ENCODE results near the gene GALNT13. TPM values are rescaled to one million over a fixed set of nuclear protein-coding genes. Genes with fewer than 3 reads are reported as not detected.
A peak's percentile ranks its signal among the peaks of the same experiment; 100 is the strongest.

The GALNT13 gene
- 0.20 and 0.22 TPM in 2 replicates for total RNA-seq

GRCh38 chr2:153871231-153872221 is at the start of gene GALNT13:
Gene GALNT13, plus strand, starts transcription at chr2:153871922.
- DNase-seq (ENCODE audit: low read depth in 2 of 2) = peak in 1 of 2 donors; percentile 1

DNA sequence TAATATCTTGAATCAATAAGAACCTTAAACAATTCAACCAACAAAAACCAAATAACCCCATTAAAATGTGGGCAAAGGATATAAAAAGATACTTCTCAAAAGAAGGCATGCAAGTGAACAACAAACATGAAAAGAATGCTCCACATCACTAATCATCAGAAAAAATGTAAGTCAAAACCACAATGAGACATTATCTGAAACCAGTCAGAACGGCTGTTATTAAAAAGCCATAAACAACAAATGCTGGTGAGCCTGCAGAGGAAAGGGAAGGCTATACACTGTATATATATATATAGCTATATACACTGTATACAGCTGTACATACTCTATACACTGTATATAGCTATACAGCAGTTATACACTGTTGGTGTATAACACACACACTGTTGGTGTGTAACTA is 47.8 kb upstream of the GALNT13 start:
- DNase-seq (ENCODE audit: low read depth in 2 of 2) = no peak

- no peak for DNase-seq (ENCODE audit: low read depth in 2 of 2)
Observed at GRCh38 chr2:153828335-153828734, 43.4 kb upstream of the GALNT13 start.

GRCh38 chr2:153834662-153835061 is 37.1 kb upstream of the GALNT13 start:
- DNase-seq (ENCODE audit: low read depth in 2 of 2) = no peak

DNA sequence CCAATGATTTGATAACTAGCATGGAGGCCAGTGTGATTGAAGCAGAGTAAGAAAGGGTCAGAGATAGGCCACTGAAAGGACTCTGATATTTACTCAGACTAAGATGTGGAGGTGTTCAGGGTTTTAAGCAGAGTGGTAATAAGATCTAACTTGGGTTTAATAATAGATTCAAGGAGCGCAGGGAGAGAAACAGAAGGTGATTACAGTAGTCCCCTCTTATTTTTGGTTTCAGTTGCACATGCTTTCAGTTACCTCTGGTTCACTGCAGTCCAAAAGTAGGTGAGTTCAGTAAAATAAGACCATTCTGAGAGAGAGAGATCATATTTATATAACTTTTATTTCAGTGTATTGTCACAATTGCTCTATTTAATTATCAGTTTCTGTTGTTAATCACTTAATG is 13.5 kb upstream of the GALNT13 start:
- no peak for DNase-seq (ENCODE audit: low read depth in 2 of 2)

- DNase-seq (ENCODE audit: low read depth in 2 of 2) = no peak
Observed at GRCh38 chr2:153864022-153864421, 7.7 kb upstream of the GALNT13 start.

DNA sequence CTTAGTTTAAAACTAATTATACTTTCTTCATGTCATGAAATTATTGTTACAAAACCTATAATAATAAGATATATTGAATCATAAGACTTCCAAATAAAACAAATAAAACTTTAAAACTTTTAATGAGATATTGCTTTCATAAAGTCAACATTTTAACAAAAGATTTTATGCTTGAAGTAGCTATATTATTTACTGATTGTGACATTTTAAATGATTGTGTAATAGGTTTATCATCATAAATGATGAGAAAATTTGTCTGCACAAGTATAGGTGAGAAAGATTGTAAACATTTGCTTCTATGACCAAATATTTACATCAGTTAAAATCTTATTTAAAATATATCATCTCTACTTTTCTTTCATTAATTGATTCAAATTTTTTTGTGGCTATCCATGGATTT is 5.1 kb upstream of the GALNT13 start:
- DNase-seq (ENCODE audit: low read depth in 2 of 2) = no peak

DNA sequence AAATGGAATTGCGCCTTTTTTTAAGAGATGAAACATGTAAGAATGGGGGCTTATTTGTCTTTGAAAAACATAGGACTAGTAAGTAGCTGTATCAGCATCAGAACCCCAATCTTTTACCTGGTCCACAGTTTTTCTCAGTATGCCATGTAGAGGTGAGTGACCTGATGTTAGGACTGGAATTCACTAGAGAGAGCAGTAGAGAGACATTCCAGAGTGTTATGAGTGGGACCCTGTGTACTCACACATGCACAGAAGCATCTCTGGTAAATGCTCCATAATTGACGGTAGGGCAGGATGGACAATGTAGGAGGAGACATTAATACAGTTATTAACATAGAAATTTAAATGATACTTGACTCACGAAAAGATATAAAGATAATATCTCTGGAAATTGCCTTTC is 1.4 kb upstream of the GALNT13 start:
- DNase-seq (ENCODE audit: low read depth in 2 of 2) = peak in 1 of 2 donors; percentile 1

DNA sequence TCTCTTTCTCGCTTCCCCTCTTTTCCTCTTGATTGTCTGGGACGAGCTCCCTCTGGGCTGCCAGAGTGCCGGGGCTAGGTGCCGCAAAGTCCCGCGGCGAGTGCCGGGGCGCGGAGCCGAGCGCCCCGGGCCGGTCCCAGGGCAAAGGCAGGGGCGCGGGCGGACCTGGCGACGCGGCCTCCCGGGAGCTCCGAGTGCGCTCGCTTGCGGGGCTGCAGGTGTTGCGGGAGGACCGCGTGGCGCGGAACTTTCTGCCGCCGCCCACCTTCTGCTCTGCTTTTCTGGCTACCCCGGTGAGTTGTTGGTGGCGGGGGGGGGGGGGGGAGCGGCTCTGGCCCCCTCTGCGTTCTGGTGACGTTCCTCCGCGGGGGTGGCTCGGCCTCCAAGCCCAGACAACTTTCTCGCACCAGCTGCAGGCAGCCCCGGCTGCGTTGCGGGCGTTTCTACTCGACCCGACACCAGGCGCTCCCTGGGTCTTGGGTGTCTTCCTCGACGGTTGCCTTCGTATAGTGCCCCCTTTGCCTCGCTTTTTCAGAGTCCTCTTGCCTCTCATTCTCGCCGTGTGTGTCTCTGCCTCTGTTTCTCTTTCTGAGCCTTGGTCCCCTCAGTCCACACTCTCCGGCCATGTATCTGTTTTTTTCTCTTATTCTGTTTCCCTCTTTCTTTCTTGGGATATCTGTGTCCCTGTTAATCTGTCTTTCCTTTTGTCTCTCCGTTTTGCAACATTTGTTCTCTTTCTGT is 759 bp downstream of the GALNT13 start:
- no peak for DNase-seq (ENCODE audit: low read depth in 2 of 2)

- DNase-seq (ENCODE audit: low read depth in 2 of 2) = no peak
Observed at GRCh38 chr2:153873052-153874048, 1.6 kb downstream of the GALNT13 start.

DNA sequence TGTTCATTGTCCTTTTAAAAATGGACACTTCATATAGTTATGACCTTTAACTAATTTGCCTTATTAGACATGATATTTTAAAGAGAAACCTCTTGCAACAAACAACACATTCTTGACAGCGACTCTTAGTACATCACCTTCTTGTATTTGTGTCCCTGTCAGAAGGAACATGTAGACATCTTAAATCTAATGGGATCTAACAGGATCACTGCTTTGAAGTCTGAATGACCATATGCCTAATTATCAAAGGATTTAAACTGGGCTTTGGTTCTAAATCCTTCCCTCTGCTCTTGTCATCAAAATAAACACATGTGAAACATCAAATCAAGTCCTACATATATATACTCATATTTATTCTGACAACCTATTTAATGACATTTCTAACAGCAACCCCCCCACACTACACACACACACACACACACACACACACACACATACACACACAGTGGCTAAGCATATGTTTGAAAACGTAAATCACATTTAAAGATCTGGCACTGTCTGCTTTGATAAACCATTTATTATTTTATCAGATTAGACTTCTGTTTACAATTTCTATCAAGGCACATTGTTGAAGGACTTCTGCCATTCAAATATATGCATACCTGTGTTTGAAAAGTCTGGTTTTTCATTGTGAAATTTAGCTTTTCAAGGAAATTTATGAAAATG is 4.2 kb downstream of the GALNT13 start:
- DNase-seq (ENCODE audit: low read depth in 2 of 2) = no peak

GRCh38 chr2:153880926-153881325 is 9.2 kb downstream of the GALNT13 start:
- DNase-seq (ENCODE audit: low read depth in 2 of 2) = no peak

- no peak for DNase-seq (ENCODE audit: low read depth in 2 of 2)
Observed at GRCh38 chr2:153886833-153887232, 15.1 kb downstream of the GALNT13 start.

GRCh38 chr2:153890576-153890975 is 18.9 kb downstream of the GALNT13 start:
- DNase-seq (ENCODE audit: low read depth in 2 of 2) = no peak

GRCh38 chr2:153891051-153891450 is 19.3 kb downstream of the GALNT13 start:
- DNase-seq (ENCODE audit: low read depth in 2 of 2) = no peak

DNA sequence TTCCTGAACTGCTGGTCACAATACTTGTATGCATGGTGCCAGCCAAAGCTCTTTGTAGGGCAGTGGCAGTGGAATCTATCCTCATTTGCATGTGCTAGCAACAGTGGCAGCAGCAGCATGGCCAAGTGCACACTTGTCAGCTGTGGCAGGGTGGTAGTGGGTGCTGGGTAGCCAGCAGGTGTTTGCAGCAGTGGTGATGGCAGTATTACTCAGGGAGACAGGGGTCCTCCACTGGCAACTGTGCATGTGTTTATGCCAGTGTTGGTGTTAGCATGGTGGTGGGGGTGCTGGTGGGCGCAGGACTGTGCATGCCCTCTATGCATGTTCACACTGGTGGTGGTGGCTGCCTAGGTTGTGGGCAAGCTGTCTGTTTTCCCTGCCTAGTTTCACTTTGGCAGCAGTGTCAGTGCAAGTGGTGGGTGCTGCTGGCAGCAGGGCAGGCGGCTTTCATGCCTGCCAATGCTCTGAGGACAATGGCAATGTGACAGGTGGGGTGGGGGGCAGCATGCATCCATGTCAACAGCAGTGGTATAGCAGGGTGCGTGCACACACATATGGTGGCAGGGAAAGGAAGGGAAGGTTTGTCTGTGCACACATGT is 41.2 kb downstream of the GALNT13 start:
- DNase-seq (ENCODE audit: low read depth in 2 of 2) = no peak

DNA sequence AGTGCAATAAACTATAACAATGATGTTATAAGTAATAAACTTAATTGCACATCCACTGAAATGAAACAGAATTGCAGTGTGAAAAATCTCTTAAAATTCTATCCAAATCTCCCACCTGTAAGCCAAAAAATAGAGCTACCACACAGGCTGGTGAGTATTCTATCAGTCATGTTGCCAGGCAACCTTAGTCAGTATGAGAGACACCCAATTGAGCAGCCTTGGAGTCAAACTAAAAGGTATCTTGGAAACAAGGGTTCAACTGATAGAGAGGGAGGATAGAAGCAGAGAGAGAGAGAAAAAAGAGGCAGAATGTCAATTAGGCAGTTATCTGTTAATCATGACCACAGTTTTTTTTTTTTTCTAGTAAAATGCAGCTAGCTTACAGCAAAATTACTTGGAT is 45.8 kb downstream of the GALNT13 start:
- DNase-seq (ENCODE audit: low read depth in 2 of 2) = no peak

DNA sequence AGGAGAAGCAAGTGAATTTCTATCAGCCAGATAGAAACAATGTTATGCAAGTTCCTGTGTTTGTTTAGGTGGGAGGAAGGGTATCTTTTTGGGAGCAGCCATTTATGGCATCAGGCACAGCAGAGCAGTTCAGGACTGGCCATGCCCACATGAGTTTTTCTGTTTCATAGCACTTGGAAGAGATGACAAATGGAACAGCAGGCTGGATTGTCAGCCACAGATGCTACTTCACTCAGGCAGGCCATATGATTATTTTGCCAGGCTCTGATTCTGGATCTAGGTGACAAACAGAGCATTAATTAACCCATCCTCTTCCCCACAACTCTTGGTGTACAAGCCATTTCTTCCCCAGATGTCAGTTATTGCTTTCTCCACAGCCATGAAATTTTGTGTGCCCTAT is 63.8 kb downstream of the GALNT13 start:
- no peak for DNase-seq (ENCODE audit: low read depth in 2 of 2)

- DNase-seq (ENCODE audit: low read depth in 2 of 2) = no peak
Observed at GRCh38 chr2:153939124-153939796, 67.5 kb downstream of the GALNT13 start.

- no peak for DNase-seq (ENCODE audit: low read depth in 2 of 2)
Observed at GRCh38 chr2:153940511-153940910, 68.8 kb downstream of the GALNT13 start.

Data from lung microvascular endothelial cell (primary cell).